H1 (cell line): ENCODE measurements around the gene STX16. TPM values are rescaled to one million over a fixed set of nuclear protein-coding genes. Genes with fewer than 3 reads are reported as not detected.

ENCODE experiments used
- CBX5 ChIP-seq: fragments of 300-800, 300-1000 bp; sonication (generic); IDR thresholded peaks from 2 replicates; pipeline ENCODE4 v1.7.1; 2016; ENCODE audit warnings: antibody characterized with exemption, low read length, low read depth
- CHD2 ChIP-seq: IDR thresholded peaks from 2 replicates; pipeline ENCODE4 v1.6.1; 2012; ENCODE audit warnings: low read length, improper control_type of control experiment
- CHD7 ChIP-seq: fragments of 300-600 bp; sonication (generic); IDR thresholded peaks from 2 replicates; pipeline ENCODE4 v1.7.1; 2012; ENCODE audit warnings: low read length, moderate library complexity, mild to moderate bottlenecking, inconsistent platforms; ENCODE audit not compliant: insufficient replicate concordance
- POU5F1 ChIP-seq: IDR thresholded peaks from 2 replicates; pipeline ENCODE4 v1.6.1; 2011; ENCODE audit warnings: low read depth, mild to moderate bottlenecking, low read length, moderate library complexity
- TAF1 ChIP-seq: IDR thresholded peaks from 2 replicates; pipeline ENCODE4 v1.6.1; 2011; ENCODE audit warnings: mild to moderate bottlenecking, low read depth, low read length
- YY1 ChIP-seq: IDR thresholded peaks from 2 replicates; pipeline ENCODE4 v1.6.1; 2011; ENCODE audit warnings: low read depth, mild to moderate bottlenecking, low read length
- polyA plus RNA-seq, 7 experiments: library from polyadenylated mRNA; depleted of rRNA in 3 of 7; stranded (reverse) in 5 of 7; unstranded in 2 of 7; fragments of >200 nt in 5 of 7; fragments of 200-250 nt in 2 of 7; gene quantifications; 1 replicate in 5 of 7; 2 replicates in 1 of 7; 4 replicates in 1 of 7; pipeline versions ENCODE4 v1.2.1 to v1.2.3, GENCODE V29; 2011 to 2013; ENCODE audit warnings: missing spikeins in 2 of 7, mixed read lengths in 2 of 7
- total RNA-seq: library from RNA; stranded (reverse); fragmentation: NEBNext Ultra II Directional; extraction: Animal tissue kit (Norgen Biotek cat#: 25700); gene quantifications from 2 replicates; pipeline ENCODE4 v1.2.1, GENCODE V29; 2021

Gene STX16
- total and polyA plus RNA-seq, 2 of the 8 experiments (the other 6 are each of a cell fraction or from before 2014, with no cell fraction given): 45.2 to 61.6 TPM

- TF ChIP-seq POU5F1: no peak
- TF ChIP-seq CHD7: no peak
- no peak for TF ChIP-seq YY1
- no peak for TF ChIP-seq CBX5
- TF ChIP-seq TAF1: no peak
- TF ChIP-seq CHD2: no peak
- TF ChIP-seq, all 59 proteins: peak for 0
Observed at GRCh38 chr20:58616411-58616810, 34.7 kb upstream of the STX16 start (continued).
